Cerebellar cortex (tissue), 1 donor: ENCODE results near the gene ZNF473.
A peak's percentile ranks its signal among the peaks of the same experiment; 100 is the strongest.
"Not testable (repeated sequence)": the region's sequence is repeated elsewhere in the genome, so short reads cannot be mapped to it uniquely, and the experiment has no call there.

Source experiments
- DNase-seq: peaks from one replicate; pipeline ENCODE4 v3.0.0-alpha.2; 2015; ENCODE audit warnings: low spot score

Gene ZNF473

DNA sequence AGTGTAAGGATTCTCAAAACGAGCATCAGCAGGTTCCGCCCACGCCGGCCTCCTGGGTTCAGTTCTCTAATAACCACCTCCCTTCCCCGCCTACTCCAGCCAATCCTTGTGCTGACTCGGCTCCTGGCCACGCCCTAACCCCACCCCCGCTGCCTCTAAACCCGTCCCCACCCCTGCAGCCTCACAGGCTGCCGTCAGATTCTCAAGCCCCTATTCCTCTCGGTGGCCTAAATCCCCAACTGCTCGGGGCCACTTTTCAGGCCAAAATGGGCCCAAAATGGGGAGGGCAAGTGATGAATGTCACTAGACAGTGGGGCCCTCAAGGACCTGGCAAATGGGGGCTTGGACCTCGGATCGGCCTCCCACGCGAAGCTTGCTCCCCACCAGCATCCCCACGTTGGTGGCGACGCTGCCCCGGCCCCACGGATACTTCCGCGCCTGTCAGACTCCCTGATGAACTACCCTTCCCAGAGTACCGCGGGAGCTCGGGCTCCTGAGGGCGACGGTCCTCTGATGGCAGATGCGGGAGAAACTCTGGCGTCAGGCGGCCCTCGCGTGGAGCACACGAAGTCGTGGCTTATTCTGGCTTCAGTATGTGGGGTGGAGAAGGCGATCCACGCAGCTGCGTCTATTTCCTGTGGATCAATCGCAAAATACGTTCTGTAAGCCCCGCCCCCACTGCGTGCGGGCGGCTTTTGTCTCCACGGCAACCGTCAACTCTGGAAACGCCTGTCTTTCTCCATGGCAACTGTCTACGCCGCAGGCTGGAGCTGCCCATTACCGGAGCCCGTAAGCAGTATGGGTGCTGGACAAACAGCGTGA is 24.8 kb downstream of the ZNF473 start:
- DNase-seq: peak; percentile 80

DNA sequence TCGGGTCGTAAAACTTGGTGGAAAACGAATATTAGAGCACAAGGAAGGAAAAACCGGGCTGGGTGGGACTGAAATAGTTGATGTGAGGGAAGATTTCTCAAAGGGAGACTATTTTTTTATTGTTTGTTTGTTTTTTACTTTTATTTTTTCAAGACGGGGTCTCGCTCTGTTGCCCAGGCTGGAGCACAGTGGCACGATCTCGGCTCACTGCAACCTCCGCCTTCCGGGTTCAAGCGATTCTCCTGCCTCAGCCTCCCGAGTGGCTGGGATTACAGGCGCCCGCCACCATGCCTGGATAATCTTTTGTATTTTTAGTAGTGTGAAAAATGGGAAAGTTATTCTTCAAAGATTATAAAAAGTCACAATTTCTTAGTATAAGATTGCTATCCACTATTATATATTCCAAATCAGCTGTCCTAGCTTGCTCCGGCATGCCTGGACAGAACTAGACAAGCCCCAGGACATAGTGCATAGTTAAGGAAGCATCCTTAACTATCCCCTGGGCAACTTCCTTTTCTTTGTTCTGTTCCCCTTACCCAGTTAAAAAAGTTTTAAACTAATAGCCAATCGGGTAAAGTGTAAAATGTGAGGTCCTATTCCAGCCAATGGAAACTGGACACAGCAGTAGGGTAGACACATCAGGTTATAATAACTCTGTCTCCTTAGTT is 25.6 kb downstream of the ZNF473 start:
- DNase-seq: not testable (repeated sequence)

DNA sequence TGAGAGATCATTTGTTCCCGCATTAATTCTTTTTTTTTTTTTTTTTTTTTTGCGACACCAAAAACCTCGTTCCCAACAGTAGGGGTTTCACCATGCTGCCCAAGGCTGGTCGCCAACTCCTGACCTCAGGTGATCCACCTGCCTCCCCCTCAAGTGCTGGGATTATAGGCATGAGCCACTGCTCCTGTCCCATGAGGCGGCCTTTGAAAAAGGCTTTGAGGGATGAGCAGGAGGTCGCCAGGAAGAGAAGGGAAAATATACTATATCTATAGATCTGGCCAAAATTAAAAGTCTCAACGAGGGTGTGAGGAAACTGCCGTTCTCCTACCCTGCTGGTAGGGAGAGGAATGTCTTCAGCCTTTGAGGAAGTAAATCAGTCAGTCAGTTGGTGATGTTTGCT is 26.2 kb downstream of the ZNF473 start:
- DNase-seq: no peak

DNA sequence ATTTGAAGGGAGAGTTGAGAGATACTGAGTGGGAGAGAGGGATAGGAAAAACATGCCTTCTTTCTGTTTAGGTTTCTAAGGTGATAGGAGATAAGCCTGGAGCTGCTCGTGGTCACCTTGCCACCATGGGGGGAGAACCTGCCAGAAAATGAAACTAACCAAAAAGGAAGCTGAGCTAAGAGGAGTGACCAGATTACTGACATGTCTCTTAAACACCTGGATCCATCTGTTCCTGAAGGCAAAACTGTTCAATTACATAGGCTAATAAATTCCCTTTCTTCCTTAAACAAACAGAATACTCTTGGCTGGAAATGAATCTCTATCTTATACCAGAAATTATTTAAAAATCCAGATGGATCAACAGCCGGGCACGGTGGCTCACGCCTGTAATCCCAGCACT is 27.3 kb downstream of the ZNF473 start:
- no peak for DNase-seq

DNA sequence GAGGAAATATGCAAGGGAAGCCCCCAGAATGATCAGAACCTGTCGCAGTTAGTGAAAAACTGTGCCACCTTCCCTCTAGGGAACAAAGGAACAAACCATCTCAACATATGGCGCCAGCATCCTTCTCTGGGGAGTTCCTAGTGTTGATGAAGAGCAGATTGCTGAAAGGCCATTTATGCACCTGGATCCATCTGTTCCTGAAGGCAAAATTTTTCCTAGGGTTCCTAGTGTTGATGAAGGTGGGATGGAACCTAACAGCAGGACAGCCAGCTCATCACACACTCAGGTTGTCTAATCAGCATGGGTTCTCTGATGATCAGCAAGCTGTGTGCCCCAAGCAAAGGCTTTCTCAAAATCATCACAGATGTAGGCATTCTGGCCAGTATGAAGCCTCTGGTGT is 32.6 kb downstream of the ZNF473 start:
- DNase-seq: no peak

DNA sequence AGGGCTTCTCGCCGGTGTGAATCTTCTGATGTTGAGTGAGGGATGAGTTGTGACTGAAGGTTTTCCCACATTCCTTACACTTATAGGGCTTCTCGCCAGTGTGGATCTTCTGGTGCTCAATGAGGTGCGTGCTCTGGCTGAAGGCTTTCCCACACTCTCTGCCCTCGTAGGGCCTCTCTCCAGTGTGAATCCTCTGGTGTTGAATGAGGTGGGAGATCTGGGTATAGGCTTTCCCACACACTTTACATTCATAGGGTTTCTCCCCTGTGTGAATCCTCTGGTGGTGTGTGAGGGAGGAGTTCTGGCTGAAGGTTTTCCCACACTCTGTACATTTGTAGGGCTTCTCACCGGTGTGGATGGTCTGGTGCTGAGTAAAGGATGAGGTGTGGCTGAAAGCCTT is 33.2 kb downstream of the ZNF473 start:
- DNase-seq: no peak

DNA sequence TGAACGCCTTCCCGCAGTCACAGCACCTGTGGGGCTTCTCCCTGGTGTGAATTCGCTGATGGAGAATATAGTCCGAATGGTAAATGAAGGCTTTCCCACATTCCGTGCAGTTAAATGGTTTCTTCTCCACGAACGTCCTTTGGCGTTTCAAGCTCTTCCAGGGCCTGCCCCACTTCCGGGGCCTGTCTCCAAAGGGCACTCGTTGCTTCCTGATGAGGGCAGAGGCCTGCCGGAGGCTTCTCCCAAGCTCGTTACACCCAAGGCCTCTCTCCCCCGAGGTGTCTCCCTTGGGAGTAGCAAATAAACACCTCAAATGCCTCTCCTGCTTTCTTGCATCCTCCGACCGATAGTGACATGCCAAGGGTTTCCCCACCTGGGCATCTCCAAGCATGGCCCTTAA is 34.3 kb downstream of the ZNF473 start:
- DNase-seq: no peak

DNA sequence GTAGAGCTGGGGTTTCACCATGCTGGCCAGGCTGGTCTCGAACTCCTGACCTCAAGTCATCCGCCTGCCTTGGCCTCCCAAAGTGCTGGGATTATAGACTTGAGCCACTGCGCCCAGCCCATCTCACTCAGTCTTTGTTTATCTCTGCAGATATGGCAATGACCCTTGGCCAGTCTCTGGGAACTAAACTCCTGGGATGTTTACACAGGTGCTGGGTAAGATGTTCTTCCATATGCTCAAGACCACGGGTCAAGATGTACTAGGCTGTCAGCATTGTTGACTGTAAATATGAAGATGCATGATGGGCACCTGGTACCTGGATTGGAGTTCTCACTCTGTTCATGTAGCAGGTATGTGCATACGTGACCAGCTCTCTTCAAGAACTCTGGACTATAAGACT is 35.8 kb downstream of the ZNF473 start:
- DNase-seq: no peak

DNA sequence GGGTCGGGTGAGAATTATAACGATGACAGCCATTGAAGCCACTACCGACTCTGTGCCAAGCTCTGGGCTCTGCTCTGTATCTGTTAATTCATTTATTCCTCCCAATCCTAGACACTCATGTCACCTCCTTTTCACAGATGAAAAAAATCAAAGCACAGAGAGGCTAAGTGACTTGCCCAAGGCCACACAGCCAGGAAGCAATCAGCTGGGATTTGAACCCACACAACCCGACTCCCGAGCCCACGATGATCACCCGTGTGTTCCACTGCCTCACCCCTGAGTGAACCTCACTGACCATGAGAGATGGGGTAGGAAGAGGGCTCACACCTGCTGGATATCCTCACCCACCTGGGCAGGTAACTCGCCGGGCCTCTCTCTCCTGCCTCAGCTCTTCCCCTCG is 40.1 kb downstream of the ZNF473 start:
- DNase-seq: no peak

DNA sequence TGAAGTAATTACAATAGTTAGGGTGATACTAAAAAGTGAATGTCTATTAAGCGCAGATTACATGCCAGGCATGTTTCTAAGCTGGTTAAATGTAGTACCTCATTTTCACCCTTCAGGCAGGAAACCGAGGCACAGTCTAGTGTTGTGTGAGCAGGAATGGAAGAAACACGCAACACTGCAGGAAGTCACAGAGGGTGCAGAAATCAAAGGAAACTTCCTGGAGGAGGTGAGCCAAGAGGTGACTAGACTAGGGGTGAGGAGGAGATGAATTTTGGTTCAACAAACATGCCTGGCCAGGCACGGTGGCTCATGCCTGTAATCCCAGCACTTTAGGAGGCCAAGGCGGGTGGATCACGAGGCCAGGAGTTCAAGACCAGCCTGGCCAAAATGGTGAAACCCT is 41.8 kb downstream of the ZNF473 start:
- DNase-seq: no peak

DNA sequence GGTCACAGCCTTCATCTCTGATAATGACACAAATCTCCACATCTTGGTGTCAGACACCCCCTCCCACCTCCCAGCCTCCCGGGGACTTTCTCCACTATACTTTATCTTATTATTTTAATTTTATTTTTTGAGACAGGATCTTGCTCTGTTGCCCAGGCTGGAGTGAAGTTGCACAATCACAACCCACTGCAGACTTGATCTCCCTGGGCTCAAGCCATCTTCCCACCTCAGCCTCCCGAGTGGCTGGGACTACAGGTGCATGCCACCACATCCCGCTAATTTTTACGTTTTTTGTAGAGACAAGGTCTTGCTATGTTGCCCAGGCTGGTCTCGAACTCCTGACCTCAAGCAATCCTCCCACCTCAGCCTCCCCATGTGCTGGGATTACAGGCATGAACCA is 42.6 kb downstream of the ZNF473 start:
- not testable (repeated sequence) for DNase-seq

DNA sequence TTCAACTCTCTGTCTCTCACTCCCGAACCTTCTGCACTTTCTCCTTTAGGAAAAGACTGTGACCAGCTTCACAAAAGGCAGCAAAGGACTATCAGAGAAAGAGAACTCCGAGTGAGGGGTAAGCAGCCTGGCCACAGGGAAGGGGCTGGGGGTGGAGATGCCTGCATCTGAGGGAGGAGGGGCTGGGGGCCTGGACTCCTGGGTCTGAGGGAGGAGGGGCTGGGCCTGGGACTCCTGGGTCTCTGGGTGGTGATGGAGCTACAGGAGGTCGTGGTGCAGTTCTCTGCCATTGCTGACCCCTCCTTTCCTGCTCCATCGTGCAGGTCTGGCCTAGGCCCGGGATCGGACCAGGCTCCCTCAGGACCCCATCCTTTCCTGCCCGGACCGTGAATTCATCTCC is 49.3 kb downstream of the ZNF473 start:
- not testable (repeated sequence) for DNase-seq

DNA sequence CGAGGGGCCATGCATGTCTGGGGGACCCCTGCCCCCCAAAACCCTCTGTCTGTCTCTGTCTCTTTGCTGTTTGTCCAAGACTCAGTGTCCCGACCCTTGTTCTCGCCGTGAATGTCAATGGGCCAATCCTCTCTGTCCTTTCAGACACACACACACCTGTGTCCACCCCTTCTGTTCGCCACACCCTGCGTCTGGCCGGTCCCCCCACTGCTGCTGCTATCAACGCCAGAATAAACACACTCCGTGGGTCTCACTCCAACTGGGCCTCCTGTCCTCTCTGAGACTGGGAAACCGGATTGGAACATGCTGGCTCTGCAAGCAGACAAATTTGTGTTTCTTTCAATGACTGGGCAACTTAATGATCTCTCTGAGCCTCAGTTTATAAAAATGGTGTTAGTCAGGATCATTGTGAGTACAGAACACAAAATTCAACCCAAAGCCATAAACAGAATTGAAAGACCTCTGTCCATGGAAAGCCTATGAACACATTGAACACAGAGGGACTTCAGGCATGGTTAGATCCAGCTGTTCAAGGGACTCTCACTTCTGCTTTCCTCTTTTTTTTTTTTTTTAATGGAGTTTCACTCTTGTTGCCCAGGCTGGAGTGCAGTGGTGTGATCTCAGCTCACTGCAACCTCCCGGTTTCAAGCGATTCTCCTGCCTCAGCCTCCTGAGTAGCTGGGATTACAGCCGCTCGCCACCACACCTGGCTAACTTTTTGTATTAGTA is 50.0 kb downstream of the ZNF473 start:
- DNase-seq: not testable (repeated sequence)

DNA sequence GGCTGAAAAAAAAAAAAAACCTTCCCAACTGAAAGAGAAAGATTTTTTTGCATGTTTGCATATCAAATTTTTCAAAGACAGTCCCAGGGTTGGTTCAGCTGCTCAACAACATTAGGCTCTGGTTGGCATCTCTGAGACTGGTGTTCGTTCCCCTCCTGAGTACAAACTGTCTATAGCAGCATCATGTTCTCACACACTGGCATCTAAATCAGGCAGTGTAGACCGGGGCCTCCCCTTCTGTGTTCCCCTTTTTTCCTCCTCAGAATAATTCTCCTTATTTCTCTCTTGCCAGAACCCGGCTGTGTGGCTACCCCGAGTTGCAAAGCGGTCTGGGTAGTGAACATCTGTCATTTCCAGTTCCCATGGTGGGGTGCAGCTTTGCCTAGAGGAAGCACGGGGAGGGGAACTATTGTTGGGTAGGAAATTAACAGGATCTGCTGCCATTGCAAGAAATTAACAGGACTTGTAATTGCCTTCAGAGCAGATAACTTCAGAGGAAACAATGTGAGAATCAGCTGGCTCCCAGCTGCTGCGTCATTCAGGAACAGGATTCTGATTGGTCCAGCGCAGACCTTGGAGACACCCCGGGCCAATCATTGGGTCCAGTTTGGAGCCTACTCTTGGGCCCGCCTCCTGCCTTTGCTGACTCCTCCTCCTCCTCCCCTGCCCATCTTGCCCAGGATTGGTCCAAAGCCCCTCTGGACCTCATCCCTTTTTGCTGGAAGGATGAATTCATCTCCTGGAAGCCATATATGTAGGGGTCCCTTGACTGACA is 51.0 kb downstream of the ZNF473 start:
- DNase-seq: not testable (repeated sequence)

DNA sequence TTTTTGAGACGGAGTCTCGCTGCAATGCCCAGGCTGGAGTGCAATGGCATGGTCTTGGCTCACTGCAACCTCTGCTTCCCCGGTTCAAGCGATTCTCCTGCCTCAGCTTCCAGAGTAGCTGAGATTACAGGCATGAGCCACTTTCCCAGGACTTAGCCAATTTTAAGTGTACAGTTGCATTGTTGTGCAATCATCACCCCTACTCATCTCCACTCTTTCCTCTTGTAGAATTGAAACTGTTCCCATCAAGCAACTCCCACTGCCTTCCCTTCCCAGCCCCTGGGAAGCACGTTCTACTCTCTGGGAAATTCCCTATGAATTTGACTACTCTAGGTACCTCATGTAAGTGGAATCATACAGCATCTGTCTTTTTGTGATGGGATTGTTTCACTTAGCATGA is 53.2 kb downstream of the ZNF473 start:
- DNase-seq: not testable (repeated sequence)

DNA sequence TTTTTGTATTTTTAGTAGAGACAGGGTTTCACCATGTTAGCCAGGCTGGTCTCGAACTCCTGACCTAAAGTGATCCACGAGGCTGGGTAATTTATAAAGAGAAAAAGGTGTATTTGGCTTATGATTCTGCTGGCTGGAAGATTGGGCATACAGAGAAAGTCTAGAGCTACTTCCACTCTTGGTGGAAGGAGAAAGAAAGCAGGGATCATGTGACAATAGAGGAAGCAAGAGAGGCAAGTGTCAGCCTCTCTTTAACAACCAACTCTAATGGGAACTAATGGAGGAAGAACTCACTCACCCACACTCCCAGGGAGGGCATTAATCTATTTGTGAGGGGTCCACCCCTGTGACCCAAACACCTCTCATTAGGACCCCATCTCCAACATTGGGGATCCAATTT is 58.6 kb downstream of the ZNF473 start:
- DNase-seq: not testable (repeated sequence)

DNA sequence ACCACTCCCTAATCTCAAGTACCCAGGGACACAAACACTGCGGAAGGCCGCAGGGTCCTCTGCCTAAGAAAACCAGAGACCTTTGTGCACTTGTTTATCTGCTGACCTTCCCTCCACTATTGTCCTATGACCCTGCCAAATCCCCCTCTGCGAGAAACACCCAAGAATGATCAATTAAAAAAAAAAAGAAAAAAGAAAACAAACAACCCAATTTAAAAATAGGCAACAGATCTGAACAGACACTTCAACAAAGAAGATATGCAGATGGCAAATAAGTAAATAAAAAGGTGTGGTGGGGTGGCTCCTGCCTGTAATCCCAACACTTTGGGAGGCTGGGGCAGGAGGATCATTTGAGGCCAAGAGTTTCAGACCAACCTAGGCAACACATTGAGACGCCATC is 61.3 kb downstream of the ZNF473 start:
- not testable (repeated sequence) for DNase-seq

DNA sequence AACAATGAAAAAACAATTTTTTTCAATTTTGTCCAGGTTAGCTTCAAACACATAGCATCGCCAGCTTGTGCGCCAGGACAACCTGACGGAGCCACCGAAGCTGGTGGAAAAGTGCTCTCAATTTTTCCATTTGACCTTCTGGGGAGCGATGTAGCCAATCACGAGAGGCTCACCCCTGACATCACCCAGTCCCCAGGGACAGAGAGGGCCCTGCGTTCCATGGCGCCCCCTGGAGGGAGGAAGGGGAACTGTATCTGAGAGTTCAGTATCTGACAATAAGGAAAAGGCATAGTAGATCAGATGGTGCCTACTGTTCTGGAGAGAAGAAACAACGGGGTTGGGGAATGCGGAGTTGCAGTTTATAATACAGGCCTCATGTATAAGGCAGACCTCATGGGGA is 64.9 kb downstream of the ZNF473 start:
- DNase-seq: not testable (repeated sequence)

DNA sequence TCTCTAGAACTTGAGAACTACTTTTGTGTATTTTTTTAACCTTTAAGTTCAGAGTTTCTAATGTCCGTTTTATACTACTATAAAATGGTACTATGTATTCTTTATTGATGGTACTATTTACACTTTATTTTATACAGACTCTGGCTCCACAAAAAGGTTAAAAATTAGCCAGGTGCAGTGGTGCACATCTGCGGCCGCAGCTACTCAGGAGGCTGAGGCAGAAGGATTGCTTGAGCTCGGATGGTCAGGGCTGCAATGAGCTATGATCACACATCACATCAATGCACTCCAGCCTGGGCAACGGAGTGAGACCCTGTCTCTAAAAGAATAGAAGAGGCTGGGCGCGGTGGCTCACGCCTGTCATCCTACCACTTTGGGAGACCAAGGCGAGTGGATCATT is 66.0 kb downstream of the ZNF473 start:
- not testable (repeated sequence) for DNase-seq

DNA sequence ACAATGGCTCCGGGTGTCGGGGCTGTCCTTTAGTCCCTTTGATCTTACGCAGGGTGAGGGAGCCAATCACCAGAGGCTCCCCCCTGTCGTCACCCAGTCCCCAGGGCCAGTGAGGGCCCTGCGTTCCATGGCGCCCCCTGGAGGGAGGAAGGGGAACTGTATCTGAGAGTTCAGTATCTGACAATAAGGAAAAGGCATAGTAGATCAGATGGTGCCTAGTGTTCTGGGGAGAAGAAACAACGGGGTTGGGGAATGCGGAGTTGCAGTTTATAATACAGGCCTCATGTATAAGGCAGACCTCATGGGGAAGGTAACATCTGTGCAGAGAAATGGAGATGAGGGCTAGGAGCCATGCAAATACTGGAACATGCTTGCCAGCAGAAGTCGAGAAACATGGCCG is 66.8 kb downstream of the ZNF473 start:
- not testable (repeated sequence) for DNase-seq

DNA sequence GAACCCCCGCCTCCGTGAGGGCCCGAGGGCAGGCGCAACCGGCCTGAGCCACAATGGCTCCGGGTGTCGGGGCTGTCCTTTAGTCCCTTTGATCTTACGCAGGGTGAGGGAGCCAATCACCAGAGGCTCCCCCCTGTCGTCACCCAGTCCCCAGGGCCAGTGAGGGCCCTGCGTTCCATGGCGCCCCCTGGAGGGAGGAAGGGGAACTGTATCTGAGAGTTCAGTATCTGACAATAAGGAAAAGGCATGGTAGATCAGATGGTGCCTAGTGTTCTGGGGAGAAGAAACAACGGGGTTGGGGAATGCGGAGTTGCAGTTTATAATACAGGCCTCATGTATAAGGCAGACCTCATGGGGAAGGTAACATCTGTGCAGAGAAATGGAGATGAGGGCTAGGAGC is 72.1 kb downstream of the ZNF473 start:
- not testable (repeated sequence) for DNase-seq

DNA sequence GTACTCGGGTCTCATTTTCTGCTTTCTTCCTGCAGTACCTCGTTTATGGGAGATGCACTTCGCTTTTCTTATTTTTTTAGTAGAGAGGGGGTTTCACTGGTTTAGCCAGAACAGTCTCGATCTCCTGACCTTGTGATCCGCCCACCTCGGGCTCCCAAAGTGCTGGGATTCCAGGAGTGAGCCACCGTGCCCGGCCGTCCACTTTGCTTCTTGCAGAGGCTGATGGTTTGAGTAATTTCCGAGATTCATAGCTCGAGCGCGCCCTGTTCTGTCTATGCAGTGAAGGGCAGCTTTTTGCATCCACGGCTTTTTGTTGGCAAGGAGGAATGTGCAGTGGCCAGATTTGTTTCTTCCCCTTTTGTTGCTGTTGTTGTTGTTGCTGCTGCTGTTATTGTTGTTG is 73.1 kb downstream of the ZNF473 start:
- DNase-seq: not testable (repeated sequence)
